NAMALWA (cell line): Measurements from ENCODE around the gene SAMSN1.
"Not testable (repeated sequence)": the region's sequence is repeated elsewhere in the genome, so short reads cannot be mapped to it uniquely, and the experiment has no call there.

Experiments
- DNase-seq: peaks from one replicate; pipeline ENCODE4 v3.0.0-alpha.2; 2015; ENCODE audit warnings: low spot score

Gene SAMSN1

GRCh38 chr21:14566894-14567293 lies 20.8 kb upstream of the SAMSN1 start:
- no peak for DNase-seq

GRCh38 chr21:14562959-14563358 lies 16.8 kb upstream of the SAMSN1 start:
- no peak for DNase-seq

- DNase-seq: no peak
Observed at GRCh38 chr21:14560555-14560954, 14.4 kb upstream of the SAMSN1 start.

- no peak for DNase-seq
Observed at GRCh38 chr21:14560139-14560538, 14.0 kb upstream of the SAMSN1 start.

- no peak for DNase-seq
Observed at GRCh38 chr21:14559102-14559501, 13.0 kb upstream of the SAMSN1 start.

- no peak for DNase-seq
Observed at GRCh38 chr21:14557413-14557812, 11.3 kb upstream of the SAMSN1 start.

- no peak for DNase-seq
Observed at GRCh38 chr21:14554948-14555347, 8.8 kb upstream of the SAMSN1 start.

- no peak for DNase-seq
Observed at GRCh38 chr21:14553422-14553821, 7.3 kb upstream of the SAMSN1 start.

GRCh38 chr21:14551741-14552140 lies 5.6 kb upstream of the SAMSN1 start:
- no peak for DNase-seq

- DNase-seq: no peak
Observed at GRCh38 chr21:14550135-14550534, 4.0 kb upstream of the SAMSN1 start.

GRCh38 chr21:14548779-14549178 lies 2.7 kb upstream of the SAMSN1 start:
- DNase-seq: no peak

GRCh38 chr21:14547834-14548513 lies 1.9 kb upstream of the SAMSN1 start:
- no peak for DNase-seq

- not testable (repeated sequence) for DNase-seq
Observed at GRCh38 chr21:14546719-14547118, 604 bp upstream of the SAMSN1 start.

GRCh38 chr21:14543983-14544382 lies 2.1 kb downstream of the SAMSN1 start:
- DNase-seq: no peak

- no peak for DNase-seq
Observed at GRCh38 chr21:14542638-14543037, 3.5 kb downstream of the SAMSN1 start.

GRCh38 chr21:14541841-14542490 lies 4.1 kb downstream of the SAMSN1 start:
- peak; percentile 24 for DNase-seq

- no peak for DNase-seq
Observed at GRCh38 chr21:14538483-14538882, 7.6 kb downstream of the SAMSN1 start.

- DNase-seq: no peak
Observed at GRCh38 chr21:14536929-14537328, 9.2 kb downstream of the SAMSN1 start.

- DNase-seq: no peak
Observed at GRCh38 chr21:14535702-14536101, 10.4 kb downstream of the SAMSN1 start.

- DNase-seq: no peak
Observed at GRCh38 chr21:14533499-14534428, 12.4 kb downstream of the SAMSN1 start.

GRCh38 chr21:14531757-14532316 lies 14.3 kb downstream of the SAMSN1 start:
- no peak for DNase-seq

- DNase-seq: no peak
Observed at GRCh38 chr21:14530592-14530991, 15.5 kb downstream of the SAMSN1 start.
